SU-DHL-6 (cell line): ENCODE data around the gene CLSTN3.

ENCODE experiments used
- H2AFZ ChIP-seq: fragments of 200-600 bp; sonication (generic); 2 replicates; pipeline ENCODE4 v1.6.1; 2014; ENCODE audit warnings: low read depth, mild to moderate bottlenecking, moderate library complexity, mixed read lengths, antibody characterized with exemption, low read length; ENCODE audit not compliant: severe bottlenecking
- H3F3A ChIP-seq: fragments of 200-600 bp; shearing (Covaris generic); 2 replicates; pipeline ENCODE4 v1.6.0; 2016; ENCODE audit warnings: antibody characterized with exemption, mild to moderate bottlenecking; ENCODE audit not compliant: insufficient read depth
- H3K27ac ChIP-seq: fragments of 200-600 bp; sonication (generic); 2 replicates; pipeline ENCODE4 v1.5.1; 2016; ENCODE audit warnings: low read depth, mild to moderate bottlenecking, low read length, moderate library complexity, mixed read lengths
- H3K27me3 ChIP-seq: fragments of 200-600 bp; sonication (generic), shearing (Covaris generic); 2 replicates; pipeline ENCODE4 v1.6.0; 2014; ENCODE audit warnings: mild to moderate bottlenecking, low read length
- H3K36me3 ChIP-seq: fragments of 200-600 bp; sonication (generic); 2 replicates; pipeline ENCODE4 v1.6.1; 2014; ENCODE audit warnings: mild to moderate bottlenecking, low read length, mixed read lengths
- H3K4me2 ChIP-seq: fragments of 300-600, 200-600 bp; shearing (Covaris generic), sonication (generic); 2 replicates; pipeline ENCODE4 v1.6.0; 2014; ENCODE audit warnings: low read length, low read depth, mild to moderate bottlenecking; ENCODE audit not compliant: poor library complexity, severe bottlenecking
- H3K4me3 ChIP-seq: fragments of 200-600 bp; sonication (generic); 2 replicates; pipeline ENCODE4 v1.5.1; 2014; ENCODE audit warnings: antibody characterized with exemption, low read length, mild to moderate bottlenecking, mixed read lengths; ENCODE audit not compliant: insufficient read depth, poor library complexity, severe bottlenecking
- H3K79me2 ChIP-seq: fragments of 200-600 bp; sonication (generic); 2 replicates; pipeline ENCODE4 v1.6.1; 2014; ENCODE audit warnings: mild to moderate bottlenecking, low read length, moderate library complexity; ENCODE audit not compliant: insufficient read depth
- H3K9ac ChIP-seq: fragments of 200-600 bp; sonication (generic); 2 replicates; pipeline ENCODE4 v1.7.0; 2014; ENCODE audit warnings: mild to moderate bottlenecking, low read length
- H3K9me2 ChIP-seq: fragments of 200-600 bp; sonication (generic); replicated peaks from 2 replicates; pipeline ENCODE4 v1.6.1; 2014; ENCODE audit warnings: low read length; ENCODE audit not compliant: insufficient read depth
- H3K9me3 ChIP-seq: fragments of 200-600 bp; sonication (generic); 2 replicates; pipeline ENCODE4 v1.6.1; 2014; ENCODE audit warnings: low read length, mixed read lengths; ENCODE audit not compliant: insufficient read depth
- H4K20me1 ChIP-seq: fragments of 200-600 bp; sonication (generic); 2 replicates; pipeline ENCODE4 v1.6.1; 2014; ENCODE audit warnings: low read depth, mild to moderate bottlenecking, antibody characterized with exemption, low read length, moderate library complexity, mixed read lengths
- CTCF ChIP-seq: fragments of 200-600 bp; sonication (generic); IDR thresholded peaks from one replicate; pipeline ENCODE4 v1.5.1; 2017; ENCODE audit warnings: antibody characterized with exemption, mild to moderate bottlenecking, low read length, moderate library complexity; ENCODE audit not compliant: insufficient read depth, poor library complexity, severe bottlenecking
- EZH2phosphoT487 ChIP-seq: fragments of 200-600 bp; sonication (generic), shearing (Covaris generic); conservative IDR thresholded peaks from 2 replicates; pipeline ENCODE4 v1.6.1; 2018; ENCODE audit warnings: mild to moderate bottlenecking, antibody characterized with exemption, low read length, moderate library complexity, mixed read lengths

The CLSTN3 gene

DNA sequence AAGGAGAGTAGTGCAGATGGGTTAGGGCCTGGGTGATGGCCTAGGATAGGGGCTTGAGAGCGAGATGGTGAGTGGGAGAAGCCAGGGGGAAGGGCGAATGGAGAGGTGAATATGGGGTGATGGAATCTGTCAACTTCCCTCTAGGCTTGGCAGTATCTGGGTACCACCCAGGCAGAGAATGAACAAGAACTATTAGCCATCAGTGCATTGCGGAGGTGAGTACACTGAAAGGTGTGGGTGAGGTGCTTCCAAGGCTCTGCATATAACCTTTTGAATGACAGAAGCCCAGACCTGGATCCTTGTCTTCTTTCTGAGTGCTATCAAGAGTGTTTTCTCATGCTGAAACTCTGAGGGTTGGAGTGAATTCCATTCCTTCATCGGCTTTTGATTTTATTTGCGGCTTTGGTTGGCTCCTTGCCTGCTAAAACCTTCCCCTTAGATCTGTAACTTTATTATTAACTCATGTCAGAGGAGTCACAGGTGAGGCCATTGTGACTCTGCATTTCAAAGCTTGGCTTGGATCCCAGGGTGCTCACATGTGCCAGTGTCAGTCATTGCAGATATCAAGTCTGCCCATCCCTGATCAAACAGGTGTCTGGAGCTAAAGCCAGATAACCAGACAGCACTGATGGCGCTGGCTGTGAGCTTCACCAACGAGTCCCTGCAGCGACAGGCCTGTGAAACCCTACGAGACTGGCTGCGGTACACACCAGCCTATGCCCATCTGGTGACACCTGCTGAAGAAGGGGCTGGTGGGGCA, 77.9 kb downstream of the CLSTN3 start:
- H3K27me3 ChIP-seq = no peaks in the 10 kb centered on the region
- no peaks in the 10 kb centered on the region for H3K9me3 ChIP-seq
- H3K79me2 ChIP-seq = no peaks in the 10 kb centered on the region
- no peak for TF ChIP-seq EZH2phosphoT487
- no peak for TF ChIP-seq CTCF
- no peaks in the 10 kb centered on the region for H3K9me2 ChIP-seq
- no peak overlapping the region for H3K4me3 ChIP-seq
- H3K27ac ChIP-seq = no peak overlapping the region
- H2AFZ ChIP-seq = no peak overlapping the region
- H3K36me3 ChIP-seq = peaks cover 56% of the 10 kb centered on the region
- H3K9ac ChIP-seq = no peak overlapping the region
- H3F3A ChIP-seq = no peaks in the 10 kb centered on the region
- H3K4me2 ChIP-seq = no peak overlapping the region
- no peaks in the 10 kb centered on the region for H4K20me1 ChIP-seq
